ENCODE results near the gene ITGA8.

GRCh38 chr10:15585303-15585715 is 134.4 kb downstream of the ITGA8 start:
- TF ChIP-seq, protein P1, sequence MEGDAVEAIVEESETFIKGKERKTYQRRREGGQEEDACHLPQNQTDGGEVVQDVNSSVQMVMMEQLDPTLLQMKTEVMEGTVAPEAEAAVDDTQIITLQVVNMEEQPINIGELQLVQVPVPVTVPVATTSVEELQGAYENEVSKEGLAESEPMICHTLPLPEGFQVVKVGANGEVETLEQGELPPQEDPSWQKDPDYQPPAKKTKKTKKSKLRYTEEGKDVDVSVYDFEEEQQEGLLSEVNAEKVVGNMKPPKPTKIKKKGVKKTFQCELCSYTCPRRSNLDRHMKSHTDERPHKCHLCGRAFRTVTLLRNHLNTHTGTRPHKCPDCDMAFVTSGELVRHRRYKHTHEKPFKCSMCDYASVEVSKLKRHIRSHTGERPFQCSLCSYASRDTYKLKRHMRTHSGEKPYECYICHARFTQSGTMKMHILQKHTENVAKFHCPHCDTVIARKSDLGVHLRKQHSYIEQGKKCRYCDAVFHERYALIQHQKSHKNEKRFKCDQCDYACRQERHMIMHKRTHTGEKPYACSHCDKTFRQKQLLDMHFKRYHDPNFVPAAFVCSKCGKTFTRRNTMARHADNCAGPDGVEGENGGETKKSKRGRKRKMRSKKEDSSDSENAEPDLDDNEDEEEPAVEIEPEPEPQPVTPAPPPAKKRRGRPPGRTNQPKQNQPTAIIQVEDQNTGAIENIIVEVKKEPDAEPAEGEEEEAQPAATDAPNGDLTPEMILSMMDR (IDR thresholded peaks at IDR 0.05), result peak; percentile 62 to 85 (median 70)
- no peak for TF ChIP-seq POLR2A (IDR thresholded peaks at IDR 0.05)
